Measurements from ENCODE around the gene CCDC97.

The CCDC97 gene

GRCh38 chr19:41265395-41266153 lies 44.4 kb upstream of the CCDC97 start:
- peak; percentile 41 for DNase-seq (ENCODE audit: low spot score)
- H3K27ac ChIP-seq = peak overlapping the region; percentile 98
- POLR2A ChIA-PET (ENCODE audit: low non-redundant PET) = no interaction called here
- CTCF ChIA-PET = no interaction called here
- TF ChIP-seq CTCF (conservative IDR thresholded peaks at IDR 0.05; ENCODE audit: low read depth) = no peak

GRCh38 chr19:41269055-41269454 lies 40.9 kb upstream of the CCDC97 start:
- TF ChIP-seq CTCF (conservative IDR thresholded peaks at IDR 0.05; ENCODE audit: low read depth) = no peak
- H3K27ac ChIP-seq = no peak overlapping the region
- ChIA-PET CTCF (no interaction called here), POLR2A (ENCODE audit: low non-redundant PET) (no interaction called here)
- DNase-seq (ENCODE audit: low spot score) = no peak

GRCh38 chr19:41269571-41269970 lies 40.4 kb upstream of the CCDC97 start:
- TF ChIP-seq CTCF (conservative IDR thresholded peaks at IDR 0.05; ENCODE audit: low read depth) = no peak
- DNase-seq (ENCODE audit: low spot score) = no peak
- no peak overlapping the region for H3K27ac ChIP-seq
- ChIA-PET POLR2A (ENCODE audit: low non-redundant PET) (no interaction called here), CTCF (no interaction called here)

GRCh38 chr19:41273076-41273475 lies 36.9 kb upstream of the CCDC97 start:
- ChIA-PET CTCF (no interaction called here), POLR2A (ENCODE audit: low non-redundant PET) (no interaction called here)
- no peak overlapping the region for H3K27ac ChIP-seq
- DNase-seq (ENCODE audit: low spot score) = no peak
- no peak for TF ChIP-seq CTCF (conservative IDR thresholded peaks at IDR 0.05; ENCODE audit: low read depth)

- H3K27ac ChIP-seq = no peak overlapping the region
- no peak for DNase-seq (ENCODE audit: low spot score)
- TF ChIP-seq CTCF (conservative IDR thresholded peaks at IDR 0.05; ENCODE audit: low read depth) = no peak
- POLR2A ChIA-PET (ENCODE audit: low non-redundant PET) = no interaction called here
- CTCF ChIA-PET = no interaction called here
Measured at GRCh38 chr19:41274802-41275201, 35.2 kb upstream of the CCDC97 start.

GRCh38 chr19:41276231-41276630 lies 33.7 kb upstream of the CCDC97 start:
- POLR2A ChIA-PET (ENCODE audit: low non-redundant PET) = no interaction called here
- no peak for TF ChIP-seq CTCF (conservative IDR thresholded peaks at IDR 0.05; ENCODE audit: low read depth)
- DNase-seq (ENCODE audit: low spot score) = no peak
- H3K27ac ChIP-seq = no peak overlapping the region
- CTCF ChIA-PET = no interaction called here
